Measurements from ENCODE around the gene CFAP251. TPM values are rescaled to one million over a fixed set of nuclear protein-coding genes. Genes with fewer than 3 reads are reported as not detected.
"Not testable (repeated sequence)": the region's sequence is repeated elsewhere in the genome, so short reads cannot be mapped to it uniquely, and the experiment has no call there.

Gene CFAP251
- total RNA-seq, 1 donor from 2014 or later, result 0.48 TPM

DNA sequence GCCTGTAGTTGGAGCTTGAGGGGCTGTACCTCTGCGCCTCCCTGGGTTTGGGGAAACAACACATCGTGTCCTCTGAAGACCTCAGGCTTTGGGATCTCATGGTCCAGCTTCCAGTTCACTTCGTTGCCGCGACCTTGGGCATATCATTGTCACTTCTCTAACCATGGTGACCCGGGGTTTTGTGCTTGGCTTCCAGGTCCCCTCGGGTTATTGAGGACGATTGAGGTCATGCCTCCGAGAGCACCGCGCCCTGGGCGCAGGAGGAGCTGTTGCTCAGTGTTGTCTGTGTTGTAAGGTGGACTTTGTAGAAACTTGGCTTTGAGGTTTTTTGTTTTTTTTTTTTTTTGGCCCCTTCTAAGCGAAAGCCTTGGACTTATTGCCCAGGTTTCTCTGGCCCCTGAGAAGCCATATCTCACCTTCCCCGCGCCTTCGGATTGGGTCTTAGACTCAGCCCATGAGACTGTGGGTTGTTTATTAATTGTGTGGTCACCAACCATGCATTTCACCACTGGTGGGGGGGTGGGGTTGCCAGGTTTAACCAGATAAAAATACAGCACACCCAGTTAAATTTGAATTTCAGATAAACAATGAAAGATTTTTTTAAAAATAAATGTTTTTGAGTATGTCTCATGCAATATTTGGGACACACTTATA lies 105.9 kb downstream of the CFAP251 start:
- intact Hi-C loops (cut with micrococcal nuclease), result no loop called here

GRCh38 chr12:122026706-122027333 lies 108.4 kb downstream of the CFAP251 start:
- intact Hi-C loops (cut with micrococcal nuclease), result no loop called here

- intact Hi-C loops (cut with micrococcal nuclease), result no loop called here
These were observed 109.9 kb downstream of the CFAP251 start for GRCh38 chr12:122028165-122028904.

GRCh38 chr12:122028905-122029560 lies 110.6 kb downstream of the CFAP251 start:
- intact Hi-C loops (cut with micrococcal nuclease), result no loop called here

DNA sequence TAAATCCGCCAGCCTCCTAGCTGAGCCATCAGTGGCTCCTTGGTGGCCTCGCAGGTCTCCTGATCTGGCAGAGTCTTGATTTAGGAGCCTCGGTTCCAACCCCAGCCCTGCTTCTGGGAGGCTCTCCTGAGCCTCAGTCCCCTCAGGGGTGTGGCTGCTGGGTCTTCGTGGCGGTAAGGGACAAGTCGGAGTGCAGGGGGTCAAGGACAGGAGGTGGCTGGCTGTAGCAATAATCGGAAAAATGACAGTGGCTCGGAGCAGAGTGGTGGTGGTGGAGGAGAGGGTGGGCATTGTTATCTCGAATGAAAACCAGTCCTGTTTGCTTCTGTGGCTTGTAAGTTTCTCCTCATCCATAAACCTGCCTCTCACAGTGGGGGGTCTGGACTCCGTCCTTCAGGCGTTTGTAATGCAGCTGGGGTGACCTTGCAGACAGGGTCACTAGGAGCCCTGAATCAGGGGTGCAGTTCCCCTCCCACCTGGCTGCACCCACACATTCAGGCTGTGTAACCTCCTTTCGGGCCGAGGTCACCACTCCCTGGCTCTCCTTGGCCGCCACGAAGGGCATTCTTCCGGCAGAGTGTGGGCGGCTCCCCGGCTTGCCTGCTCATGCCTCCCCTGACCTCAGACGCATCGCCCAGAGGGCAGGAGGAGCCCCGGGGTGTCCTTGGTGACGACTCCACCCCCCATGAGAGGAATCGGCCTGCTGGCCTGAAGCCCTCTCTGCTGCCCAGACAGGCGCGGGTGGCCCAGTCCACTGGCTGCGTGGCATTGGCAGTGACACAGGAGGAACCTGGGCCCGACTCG lies 111.4 kb downstream of the CFAP251 start:
- intact Hi-C loops (cut with micrococcal nuclease), result no loop called here

DNA sequence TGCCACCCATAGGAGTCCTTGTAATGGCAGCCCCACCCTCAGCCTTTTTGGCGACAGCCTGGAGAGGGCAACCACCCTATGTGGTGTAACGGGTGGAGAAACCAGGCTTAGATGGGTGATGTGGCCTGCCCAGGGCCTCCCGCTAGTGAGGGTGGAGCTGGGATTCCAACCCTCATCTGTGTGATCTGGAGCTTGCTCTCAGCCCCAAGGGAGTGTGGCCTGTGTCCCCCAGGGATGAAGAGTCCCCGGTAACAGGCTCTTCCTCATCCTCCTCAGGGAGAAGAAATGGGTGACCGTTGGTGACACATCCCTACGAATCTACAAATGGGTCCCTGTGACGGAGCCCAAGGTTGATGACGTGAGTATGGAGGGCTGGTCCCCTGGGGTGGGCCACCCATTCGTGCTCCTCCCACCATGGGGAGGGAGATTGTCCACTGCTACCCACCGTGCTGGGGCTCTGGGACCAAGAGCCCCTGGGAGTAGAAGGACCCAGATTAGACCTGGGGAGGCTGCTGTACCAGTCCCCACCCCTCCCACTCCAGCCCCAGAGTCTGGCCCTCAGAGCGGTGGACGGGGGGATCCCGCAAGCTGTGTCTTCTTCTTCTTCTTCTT lies 112.1 kb downstream of the CFAP251 start:
- intact Hi-C loops (cut with micrococcal nuclease), result no loop called here

- intact Hi-C loops (cut with micrococcal nuclease), result no loop called here
These were observed 113.2 kb downstream of the CFAP251 start for GRCh38 chr12:122031342-122032216.

DNA sequence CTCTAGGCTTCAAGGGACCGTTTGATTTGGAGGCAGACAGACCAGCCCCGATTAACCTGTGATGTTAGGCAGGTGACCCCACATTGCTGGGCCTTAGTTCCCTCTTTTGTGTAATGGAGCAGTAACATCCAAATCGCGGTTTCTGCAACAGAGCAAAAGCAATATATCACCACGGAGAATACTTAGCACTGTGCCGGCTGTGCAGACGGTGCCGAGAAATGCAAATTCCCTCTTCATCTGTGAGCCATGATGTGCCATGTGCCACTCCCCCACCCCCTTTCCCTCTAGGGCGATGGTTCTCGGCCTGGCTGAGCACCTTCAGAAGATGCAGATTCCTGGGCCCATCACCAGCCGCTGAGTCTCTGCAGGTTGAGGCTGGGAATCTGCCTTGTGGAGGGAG lies 114.2 kb downstream of the CFAP251 start:
- intact Hi-C loops (cut with micrococcal nuclease), result no loop called here

DNA sequence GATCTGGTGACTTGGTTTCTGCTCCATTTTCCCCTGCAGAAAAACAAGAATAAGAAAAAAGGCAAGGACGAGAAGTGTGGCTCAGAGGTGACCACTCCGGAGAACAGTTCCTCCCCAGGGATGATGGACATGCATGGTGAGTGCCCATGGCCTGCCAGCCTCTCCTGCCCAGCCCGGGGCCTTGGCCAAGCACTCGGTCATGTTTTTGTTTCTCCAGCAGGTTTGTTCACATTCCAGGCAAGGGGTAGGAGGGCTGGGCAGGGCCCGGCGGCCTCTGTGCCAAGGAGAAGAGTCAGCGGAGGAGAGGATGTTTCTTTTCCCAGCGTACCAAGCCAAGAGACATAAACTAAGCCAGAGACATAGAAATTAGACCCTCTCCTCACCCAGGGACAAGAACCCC lies 116.9 kb downstream of the CFAP251 start:
- intact Hi-C loops (cut with micrococcal nuclease), result no loop called here

- intact Hi-C loops (cut with micrococcal nuclease), result no loop called here
These were observed 117.8 kb downstream of the CFAP251 start for GRCh38 chr12:122036153-122036552.

DNA sequence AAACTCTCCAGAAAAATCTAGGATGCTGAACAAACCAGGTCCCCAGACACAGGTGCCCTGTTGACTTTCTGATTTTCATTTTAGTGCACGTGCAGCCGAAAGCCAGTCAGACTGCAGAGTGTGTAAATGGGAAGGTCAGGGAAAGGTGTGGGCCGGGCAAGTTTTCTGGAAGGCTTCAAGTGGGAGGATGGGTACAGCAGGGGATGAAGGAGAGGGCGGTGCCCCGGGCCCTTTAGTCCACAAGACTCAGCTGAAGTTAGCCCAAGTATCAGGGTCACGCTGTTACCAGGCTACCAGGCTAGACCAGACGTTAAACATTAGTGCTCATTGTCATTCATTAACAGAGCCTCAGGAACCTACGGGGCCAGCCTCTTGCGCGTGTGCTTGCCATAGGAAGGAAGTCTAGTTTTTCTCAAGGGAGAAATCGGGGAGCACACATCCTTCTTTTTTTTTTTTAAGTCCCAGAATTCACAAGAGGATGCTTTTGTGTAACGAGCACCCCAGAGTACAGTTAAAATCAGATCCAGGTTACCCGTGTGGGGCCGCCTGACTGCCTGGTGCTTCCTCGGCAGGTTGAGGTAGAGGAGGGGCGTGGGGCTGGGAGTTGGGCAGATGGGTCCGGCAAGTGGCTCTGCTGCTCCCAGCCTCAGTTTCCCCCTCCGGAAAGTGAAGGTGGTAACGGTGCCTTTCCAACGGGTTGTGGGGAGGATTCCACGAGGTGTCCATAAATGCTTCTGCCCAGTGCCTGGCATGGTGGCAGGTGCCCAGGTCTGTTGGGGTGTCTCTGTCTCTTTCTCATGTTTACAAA lies 122.4 kb downstream of the CFAP251 start:
- intact Hi-C loops (cut with micrococcal nuclease), result no loop called here

- intact Hi-C loops (cut with micrococcal nuclease), result not testable (repeated sequence)
These were observed 123.1 kb downstream of the CFAP251 start for GRCh38 chr12:122041458-122041857.

DNA sequence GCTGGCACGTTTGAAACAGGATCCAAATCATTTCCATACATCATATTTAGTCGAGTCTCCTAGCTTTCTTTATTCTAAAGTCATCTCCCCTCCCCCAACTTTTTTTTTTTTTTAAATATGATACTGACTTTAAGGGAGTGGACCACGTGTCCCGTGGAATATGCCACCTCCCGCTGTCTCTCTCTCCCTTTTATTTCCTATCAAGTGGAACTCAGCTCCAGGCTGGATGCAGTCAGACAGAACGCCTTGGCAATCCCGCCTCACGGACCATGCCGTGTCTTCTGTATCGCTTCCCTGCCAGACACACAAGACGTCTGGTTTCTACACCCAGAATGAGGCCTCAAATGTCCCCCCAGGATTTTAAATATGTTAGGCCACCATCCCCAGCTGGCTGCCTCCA lies 124.5 kb downstream of the CFAP251 start:
- intact Hi-C loops (cut with micrococcal nuclease), result no loop called here

- intact Hi-C loops (cut with micrococcal nuclease), result no loop called here
These were observed 125.1 kb downstream of the CFAP251 start for GRCh38 chr12:122043476-122043875.

DNA sequence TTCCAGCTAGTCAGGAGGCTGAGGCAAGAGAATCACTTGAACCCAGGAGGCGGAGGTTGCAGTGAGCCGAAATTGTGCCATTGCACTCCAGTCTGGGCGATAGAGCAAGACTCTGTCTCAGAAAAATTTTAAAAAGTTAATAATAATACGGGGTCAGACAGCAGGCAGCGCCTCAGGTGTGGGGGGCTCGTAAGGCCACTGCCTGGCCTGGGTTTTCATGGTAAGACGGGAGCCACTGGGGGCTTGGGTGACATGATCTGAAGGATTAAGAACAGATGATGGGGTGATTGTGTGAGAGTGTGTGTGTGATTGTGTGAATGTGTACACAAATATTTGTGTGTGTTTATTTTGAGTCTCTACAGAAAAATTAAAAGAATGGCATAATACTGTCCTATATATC lies 126.9 kb downstream of the CFAP251 start:
- intact Hi-C loops (cut with micrococcal nuclease), result no loop called here

DNA sequence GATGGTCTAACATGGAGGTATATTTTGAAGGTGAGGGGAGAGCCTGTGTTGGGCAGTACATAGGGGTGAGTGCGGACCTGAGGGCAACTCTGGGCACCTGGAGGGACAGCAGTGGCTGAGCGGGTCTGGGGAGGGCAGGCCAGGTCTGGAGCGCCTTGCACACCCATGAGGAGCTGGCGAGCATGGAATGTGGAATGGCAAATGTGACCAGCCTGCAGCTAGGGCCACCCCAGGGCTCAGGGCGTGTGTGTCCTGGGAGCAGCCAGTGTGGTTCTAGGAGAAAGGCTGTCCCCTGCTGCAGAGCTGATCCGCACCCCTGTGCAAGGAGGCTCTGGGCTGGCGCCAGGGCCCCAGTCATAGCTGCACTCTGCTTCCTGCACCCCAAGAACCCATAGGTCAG lies 127.8 kb downstream of the CFAP251 start:
- intact Hi-C loops (cut with micrococcal nuclease), result no loop called here

DNA sequence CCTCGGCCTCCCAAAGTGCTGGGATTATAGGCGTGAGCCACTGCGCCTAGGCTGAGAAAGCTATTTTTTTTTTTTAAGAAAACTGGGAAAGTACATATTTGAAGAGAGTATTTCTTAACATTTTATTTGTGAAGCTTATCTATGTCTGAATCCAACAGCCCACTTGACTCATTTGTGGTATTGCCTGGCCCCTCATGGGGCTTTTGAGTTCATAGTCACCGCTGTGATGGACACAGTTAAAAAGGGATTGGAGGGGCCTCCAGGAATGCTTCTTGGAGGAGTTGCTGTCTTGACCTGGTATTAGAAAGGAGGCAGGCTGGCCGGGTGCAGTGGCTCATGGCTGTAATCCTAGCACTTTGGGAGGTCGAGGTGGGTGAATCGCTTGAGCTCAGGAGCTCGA lies 129.8 kb downstream of the CFAP251 start:
- intact Hi-C loops (cut with micrococcal nuclease), result no loop called here

GRCh38 chr12:122049827-122050226 lies 131.4 kb downstream of the CFAP251 start:
- intact Hi-C loops (cut with micrococcal nuclease), result no loop called here

- intact Hi-C loops (cut with micrococcal nuclease), result no loop called here
These were observed 132.3 kb downstream of the CFAP251 start for GRCh38 chr12:122050706-122051105.
